Measurements from ENCODE around the gene F8A2.
"Not testable (repeated sequence)": the region's sequence is repeated elsewhere in the genome, so short reads cannot be mapped to it uniquely, and the experiment has no call there.

Gene F8A2

DNA sequence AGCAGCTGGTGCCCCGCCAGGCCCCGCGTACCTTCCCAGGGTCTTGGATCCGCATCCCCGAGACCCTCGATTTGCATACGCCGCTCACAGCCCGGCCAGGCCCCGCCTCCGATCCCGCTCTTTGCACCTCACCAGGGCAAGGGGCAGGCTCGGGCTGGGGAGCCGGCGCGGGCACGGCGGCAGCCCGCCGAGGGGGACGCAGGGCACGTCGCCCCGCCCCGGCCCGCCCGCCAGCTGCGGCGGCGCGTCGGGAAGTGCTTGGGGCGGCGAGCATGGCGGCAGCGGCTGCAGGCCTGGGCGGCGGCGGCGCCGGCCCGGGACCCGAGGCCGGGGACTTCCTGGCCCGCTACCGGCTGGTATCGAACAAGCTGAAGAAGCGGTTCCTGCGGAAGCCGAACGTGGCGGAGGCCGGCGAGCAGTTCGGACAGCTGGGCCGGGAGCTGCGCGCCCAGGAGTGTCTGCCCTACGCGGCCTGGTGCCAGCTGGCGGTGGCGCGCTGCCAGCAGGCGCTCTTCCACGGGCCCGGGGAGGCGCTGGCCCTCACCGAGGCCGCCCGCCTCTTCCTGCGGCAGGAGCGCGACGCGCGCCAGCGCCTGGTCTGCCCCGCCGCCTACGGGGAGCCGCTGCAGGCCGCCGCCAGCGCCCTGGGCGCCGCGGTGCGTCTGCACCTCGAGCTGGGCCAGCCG, at the start of gene F8A2:
F8A2 (plus strand) TSS at position 253 of the 686 bp plus-strand sequence; CDS start at position 273, 20 bp downstream.
- not testable (repeated sequence) for DNase-seq

DNA sequence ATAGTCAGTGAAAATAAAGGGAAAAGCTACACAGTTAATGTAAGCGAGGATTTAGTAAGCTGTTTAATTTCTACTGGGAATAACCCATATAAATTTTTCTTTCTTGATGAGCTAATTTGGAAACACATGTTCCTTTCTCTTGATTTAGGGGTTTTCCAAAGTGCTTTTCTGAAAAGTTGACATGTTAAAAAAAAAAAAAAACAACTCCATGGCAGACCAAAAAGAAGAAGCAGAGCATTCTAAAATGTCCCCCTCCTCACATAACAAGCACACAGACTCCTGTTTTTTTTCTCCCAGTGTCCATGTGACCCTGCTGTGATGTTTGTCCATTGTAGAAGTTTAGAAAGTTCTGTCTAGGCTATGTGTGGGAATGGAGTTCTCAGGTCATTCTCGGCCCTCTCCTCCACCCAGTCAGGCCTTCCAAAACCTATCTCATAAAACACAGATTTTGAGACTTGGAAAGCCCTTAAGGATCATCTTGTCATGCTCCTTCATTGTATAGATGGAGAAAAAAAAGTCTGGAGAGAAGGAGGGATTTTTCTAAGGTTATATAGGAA, 48.3 kb upstream of the F8A2 start:
- no peak for DNase-seq

DNA sequence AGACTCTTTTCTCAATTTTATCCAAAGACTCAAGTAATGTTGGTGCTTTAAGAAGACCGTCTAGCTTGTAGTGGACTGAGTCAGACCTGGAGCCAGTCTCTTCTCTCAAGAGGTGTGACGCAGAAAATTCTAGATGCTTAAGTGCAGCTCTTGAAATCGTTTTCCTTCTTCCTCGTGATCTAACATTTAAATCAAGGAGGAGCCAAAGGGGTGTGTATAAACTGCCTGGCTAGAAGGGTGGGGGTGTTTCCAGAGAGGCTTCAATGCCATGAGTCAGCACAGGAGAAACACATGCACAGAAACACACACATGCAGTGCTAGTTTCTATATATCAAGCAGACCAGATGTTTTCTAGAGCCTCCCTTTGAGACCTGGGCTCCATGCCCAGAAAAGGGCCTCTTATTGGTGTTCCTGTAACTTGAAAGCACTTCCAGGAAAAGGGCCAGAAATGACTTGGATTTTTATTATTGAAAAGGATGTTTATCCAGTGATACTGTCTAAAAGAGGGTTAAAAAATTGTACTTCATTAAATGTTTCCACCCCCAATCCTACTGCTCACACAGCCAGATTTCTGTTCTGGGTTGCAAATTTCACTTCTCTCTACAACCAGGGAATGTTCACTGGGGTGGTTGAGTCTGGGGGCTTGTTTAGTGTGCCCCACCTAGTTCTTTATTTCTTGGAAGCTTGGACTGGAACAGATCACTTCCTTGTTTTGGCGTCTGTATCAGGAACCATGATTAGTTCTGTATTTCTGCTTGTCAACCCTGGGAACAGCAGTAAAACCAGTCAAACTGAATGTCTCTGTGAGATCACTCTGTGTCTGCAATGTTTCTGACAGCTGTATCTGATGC, 47.2 kb upstream of the F8A2 start, which contains the start of gene CLIC2:
CLIC2 (minus strand) TSS at position 129 of the 851 bp plus-strand sequence. CDS start 187 bp downstream, outside the sequence.
- peak; percentile 98 for DNase-seq

DNA sequence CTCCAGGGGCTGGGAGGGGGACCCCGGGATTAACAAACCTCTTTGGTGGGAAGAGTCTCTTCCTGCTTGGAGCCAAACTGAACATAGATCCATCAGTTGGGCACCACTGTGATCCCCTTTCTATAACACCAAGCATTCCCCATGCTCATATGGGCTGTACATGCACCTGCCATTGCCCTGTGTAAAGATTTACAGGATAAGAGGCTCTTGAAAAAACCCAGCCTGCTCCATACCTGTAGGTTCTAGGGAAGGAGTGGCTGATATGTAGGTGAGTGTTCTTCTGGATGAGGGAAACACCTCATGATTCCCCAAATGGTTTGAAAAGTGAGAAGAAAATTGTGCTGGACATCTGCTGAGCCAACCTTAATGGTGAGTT, 46.6 kb upstream of the F8A2 start:
- not testable (repeated sequence) for DNase-seq

DNA sequence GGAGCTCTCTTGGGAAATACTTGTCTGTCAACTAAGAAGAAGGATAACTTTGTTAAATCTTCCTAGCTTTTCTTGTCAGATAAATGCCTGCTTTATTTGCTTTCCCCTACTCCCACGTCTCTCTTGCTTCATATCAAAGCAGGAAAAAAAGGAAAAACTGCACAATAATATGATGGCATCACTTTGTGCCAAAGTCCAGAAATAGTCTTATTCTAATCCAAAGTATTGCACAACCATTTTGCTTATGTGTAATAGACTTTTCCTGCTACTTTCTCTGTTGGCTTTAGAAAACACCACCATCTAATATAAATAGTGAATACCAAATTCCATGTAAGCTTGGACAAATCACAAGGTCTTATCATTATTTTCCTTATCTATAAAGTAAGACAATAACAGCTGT, 36.2 kb upstream of the F8A2 start:
- not testable (repeated sequence) for DNase-seq

DNA sequence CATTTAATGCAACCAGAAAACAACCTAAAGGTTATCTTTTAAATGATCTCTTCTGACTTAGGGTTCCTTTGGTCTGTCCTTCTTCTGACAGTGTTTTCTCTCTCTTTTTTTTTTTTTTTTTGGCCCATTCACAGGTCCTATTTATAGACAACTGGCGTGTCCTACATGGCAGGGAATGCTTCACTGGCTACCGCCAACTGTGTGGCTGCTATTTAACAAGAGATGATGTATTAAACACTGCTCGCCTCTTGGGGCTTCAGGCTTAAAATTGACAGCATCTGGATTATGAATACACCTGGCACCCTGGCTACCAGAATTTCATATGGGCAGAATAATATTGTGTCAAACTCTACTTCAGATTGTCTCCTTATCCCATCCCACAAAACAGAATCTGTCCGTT, 32.4 kb upstream of the F8A2 start:
- DNase-seq: not testable (repeated sequence)

DNA sequence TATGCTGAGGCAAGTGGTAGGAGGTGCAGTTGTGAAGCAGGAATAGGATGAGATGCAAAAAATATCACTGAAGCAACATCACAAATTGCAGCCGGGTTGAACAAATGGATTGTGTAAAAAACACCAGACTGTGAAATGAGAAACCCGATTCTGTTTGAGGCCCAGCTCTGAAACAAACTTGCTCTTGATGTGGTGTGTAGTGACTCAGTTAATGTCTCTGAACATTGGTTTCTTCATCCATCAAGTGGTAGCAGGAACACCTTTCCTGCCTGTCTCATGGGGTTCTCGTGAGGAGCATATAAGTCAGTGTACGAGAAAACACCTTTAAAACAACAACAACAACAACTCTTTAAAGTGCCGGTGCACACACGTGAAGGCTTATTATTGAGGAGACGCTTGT, 18.2 kb upstream of the F8A2 start:
- DNase-seq: not testable (repeated sequence)

DNA sequence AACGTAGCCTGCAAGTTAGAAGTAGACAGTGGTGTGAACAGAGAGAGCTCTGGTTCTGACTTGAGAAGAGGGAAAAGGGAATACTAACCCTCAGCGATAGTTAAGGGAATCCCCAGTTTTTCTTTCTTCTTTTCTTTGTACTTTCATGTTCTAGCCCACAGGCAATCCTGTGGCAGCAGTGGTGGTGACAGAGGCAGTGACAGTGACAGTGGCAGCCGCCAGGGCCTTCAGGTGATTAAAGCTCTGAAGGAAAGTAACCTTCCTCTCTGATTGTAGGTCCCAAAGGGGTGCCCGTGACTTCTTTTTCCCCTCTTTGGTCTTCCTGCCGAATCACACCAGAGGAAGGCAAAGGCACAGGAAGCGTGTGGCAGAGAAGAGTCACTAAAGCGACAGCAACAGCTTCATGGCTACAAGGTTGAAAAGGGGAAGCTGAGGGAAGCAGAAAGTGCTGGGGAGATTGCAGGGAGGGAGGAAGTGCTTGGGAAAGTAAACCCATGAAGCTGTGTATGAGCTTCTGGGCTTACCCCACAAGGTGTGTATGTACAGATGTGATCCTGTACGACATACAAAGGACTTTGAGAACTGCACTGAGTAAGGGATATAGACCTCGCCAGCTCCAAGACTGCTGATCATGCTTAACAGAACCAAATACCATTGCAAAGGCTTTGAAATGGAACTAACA, 8.0 kb upstream of the F8A2 start:
- DNase-seq: not testable (repeated sequence)

DNA sequence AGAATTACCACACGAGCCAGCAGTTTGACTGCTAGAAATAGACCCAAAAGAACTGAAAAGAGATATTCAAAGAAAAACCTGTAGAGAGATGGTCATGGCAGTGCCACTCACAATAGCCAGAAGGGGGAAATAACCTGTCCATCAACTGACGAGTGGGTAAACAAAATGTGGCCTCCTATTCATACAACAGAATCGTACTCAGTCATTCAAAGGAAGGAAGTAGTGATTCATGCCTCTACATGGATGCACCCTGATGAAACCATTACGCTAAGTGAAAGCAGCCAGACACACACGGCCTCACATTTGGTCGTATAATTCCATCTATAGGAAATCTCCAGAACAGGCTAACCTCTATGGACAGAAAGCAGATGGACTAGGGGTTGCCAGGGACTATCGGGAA, 2.1 kb upstream of the F8A2 start:
- not testable (repeated sequence) for DNase-seq

DNA sequence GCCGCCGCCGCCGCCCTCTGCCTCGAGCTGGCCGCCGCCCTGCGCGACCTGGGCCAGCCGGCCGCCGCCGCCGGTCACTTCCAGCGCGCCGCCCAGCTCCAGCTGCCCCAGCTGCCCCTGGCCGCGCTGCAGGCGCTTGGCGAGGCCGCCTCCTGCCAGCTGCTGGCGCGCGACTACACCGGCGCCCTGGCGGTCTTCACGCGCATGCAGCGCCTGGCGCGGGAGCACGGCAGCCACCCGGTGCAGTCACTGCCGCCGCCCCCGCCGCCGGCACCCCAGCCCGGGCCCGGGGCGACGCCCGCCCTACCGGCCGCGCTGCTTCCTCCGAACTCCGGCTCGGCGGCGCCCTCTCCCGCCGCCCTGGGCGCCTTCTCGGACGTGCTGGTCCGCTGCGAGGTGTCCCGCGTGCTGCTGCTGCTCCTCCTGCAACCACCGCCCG, 653 bp downstream of the F8A2 start:
- not testable (repeated sequence) for DNase-seq

DNA sequence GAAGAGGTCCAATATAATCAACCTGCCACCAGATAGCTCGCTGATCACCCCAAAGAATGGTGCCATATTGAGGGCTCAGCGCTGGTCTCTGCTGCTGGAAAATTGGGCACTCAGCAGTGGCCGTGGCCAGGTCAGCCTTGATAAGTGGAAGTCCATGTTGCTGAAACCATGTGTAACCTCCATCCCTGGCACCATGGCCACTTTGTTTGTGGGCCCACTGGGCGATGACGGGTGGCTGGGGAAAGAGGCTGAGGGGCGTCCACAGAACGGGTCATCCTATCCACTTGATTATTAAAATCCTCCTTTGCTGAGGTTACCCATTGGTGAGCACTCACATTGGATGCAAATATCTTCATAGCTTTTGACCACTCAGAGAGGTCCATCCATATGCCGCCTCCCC, 7.7 kb downstream of the F8A2 start:
- DNase-seq: no peak

DNA sequence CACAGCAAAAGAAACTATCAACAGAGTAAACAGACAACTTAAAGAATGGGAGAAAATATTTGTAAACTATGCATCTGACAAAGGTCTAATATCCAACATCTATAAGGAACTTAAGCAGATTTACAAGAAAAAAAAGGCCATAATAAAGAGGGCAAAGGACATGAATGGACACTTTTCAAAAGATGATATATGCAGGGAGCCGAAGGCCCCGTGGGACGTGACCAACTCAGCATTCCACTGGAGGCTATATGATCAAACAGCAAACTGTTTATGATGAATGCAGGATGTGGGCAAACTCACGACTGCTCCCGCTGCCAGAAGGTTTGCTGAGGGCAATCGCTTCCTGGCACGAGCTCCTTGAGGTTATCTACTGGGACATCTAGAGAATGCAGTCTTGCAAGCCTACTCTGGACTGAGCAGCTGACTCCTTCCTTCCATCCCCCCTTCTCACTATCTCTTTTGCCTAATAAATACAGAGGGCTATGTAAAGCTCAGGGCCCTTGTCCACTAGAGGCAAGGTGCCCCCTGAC, 12.9 kb downstream of the F8A2 start:
- not testable (repeated sequence) for DNase-seq

DNA sequence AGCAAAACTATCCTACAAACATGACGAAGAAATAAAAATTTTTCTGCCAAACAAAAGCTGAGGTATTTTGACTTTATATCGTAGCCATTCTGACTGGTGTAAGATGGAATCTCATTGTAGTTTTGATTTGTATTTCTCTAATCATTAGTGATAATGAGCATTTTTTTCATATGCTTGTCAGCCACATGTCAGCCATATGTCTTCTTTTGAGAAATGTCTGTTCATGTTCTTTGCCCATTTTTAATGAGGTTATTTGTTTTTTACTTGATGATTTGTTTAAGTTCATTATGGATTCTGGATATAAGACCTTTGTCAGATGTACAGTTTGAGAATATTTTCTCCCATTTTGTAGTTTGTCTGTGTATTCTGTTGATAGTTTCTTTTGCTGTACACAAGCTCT, 24.5 kb downstream of the F8A2 start:
- DNase-seq: no peak

DNA sequence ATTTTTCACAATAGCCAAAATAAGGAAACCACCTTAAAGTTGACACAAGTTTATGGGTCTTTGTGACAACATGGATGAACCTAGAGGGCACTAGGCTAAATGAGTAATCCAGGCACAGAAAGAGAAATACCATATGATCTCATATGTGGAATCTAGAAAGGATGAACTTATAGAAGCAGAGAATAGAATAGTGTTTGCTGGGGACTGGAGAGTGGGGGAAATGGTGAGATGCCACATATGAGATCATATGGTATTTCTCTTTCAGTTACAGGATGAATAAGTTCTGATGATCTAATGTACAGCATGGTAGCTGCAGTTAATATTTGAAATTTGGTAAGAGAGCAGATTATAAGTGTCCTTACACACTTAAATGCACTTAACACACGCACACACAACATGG, 35.9 kb downstream of the F8A2 start:
- no peak for DNase-seq

Data from hematopoietic multipotent progenitor cell treated with erythropoietin and hydrocortisone succinate and interleukin-3 and kit ligand, for 8 days (in vitro differentiated cells).